ENCODE results near the gene RNASEH1. TPM values are rescaled to one million over a fixed set of nuclear protein-coding genes. Genes with fewer than 3 reads are reported as not detected.
A peak's percentile ranks its signal among the peaks of the same experiment; 100 is the strongest.
"Not testable (repeated sequence)": the region's sequence is repeated elsewhere in the genome, so short reads cannot be mapped to it uniquely, and the experiment has no call there.

RNASEH1 gene
- total RNA-seq, 1 experiment from 2014 or later, result 27.7 TPM

DNA sequence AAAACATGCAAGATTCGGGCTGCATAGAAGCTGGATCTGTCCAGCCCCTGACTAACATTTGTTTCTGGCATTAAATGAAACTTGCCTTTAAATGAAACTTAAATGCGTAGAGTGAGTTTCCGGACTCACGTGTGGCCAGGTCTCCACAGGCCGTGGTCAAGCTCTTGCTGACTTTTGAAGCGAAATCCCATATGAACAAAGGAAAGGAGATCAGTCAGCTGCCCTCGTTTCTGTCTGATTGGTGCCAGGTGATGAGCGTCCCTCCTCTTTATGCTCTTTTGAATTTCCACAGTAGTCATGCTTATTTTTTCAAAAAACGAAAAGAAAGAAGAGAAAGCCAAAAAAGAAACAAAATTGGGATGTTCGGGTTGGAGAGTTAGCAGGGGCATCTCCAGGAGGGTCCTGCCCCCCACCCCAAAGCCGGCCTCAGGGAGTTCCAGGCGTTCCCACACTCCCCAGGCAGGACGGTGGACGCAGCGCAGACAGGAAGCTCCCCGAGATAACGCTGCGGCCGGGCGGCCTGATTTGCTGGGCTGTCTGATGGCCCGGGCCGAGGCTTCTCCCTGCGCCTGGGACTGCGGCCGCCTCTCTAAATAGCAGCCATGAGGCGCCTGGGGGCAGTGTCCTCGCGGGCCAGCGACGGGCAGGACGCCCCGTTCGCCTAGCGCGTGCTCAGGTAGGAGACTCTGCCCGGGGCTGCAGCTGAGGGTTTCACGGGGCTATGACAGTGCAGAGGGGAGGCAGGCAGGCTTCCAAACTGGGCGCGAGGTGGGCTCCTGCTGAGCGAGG, 36.6 kb upstream of the RNASEH1 start, which contains the start of gene COLEC11:
COLEC11 (plus strand) TSS at position 620 of the 789 bp plus-strand sequence. CDS start 9,229 bp downstream, outside the sequence.
- DNase-seq (ENCODE audit: low read depth), result no peak

DNA sequence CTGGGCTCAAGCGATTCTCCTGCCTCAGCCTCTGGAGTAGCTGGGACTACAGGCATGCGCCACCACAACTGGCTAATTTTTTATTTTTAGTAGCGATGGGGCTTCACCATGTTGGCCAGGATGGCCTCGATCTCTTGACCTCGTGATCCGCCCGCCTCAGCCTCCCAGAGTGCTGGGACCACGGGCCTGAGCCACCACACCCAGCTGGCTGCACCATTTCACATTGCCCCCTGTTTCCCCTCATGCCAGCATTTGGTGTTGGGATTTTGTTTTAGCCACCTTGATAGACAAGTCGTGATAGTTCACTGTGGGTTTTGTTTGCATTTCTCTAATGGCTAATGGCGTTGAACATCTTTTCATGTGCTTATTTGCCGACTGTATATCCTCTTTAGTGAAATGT, 31.0 kb upstream of the RNASEH1 start:
- no peak for DNase-seq (ENCODE audit: low read depth)

DNA sequence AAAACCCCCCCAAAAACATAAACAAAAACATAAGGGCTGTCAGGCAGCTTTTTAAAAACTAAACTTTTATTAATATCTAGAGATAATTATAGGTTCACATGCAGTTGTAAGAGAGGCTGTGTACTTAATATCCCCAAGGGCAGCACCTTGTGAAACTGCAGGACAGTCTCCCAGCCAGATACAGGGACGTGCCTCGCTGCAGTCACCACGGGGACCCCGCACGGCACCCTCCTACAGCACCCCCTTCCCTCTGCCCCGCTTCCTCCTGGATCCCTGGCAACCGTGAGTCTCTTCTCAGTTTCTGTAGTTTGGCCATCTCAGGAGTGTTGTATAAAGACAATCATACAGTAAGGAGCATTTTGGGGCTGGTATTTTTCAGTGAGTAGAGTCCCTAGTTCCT, 30.0 kb upstream of the RNASEH1 start:
- DNase-seq (ENCODE audit: low read depth), result no peak

DNA sequence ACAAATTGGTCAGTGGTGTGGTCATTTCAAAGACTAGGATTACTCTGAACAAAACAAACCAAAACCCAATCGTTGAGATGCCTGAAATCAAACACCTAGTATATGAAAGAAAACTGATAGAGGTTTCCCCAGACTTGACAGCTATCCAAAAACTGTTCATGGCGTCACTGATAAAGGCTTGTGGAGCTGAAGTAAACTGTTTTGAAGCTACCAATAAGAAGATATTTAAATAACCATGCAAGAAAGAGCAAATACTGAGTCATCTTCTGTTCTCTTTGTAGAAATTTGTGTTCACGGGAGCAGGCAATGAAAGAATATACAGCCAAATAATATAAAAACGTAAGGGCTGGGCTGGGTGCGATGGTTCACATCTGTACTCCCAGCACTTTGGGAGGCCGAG, 29.3 kb upstream of the RNASEH1 start:
- DNase-seq (ENCODE audit: low read depth), result no peak

DNA sequence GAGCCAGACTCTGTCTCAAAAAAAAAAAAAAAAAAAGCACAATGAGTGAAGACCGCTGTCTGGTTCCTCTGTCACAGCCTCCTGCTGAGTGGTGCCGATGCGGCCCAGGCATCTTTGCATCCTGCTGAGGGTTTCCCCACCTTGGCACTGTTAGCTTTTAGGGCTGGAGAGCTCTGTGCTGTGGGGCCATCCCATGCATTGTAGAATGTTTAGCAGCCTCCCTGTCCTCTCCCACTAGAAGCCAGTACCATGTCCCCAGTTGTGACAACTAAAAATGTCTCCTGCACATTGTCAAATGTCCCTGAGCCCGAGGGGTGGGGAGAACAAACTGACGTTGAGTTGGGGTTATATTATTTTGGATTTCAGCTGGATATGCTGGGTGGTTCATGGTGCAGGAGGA, 28.9 kb upstream of the RNASEH1 start:
- DNase-seq (ENCODE audit: low read depth), result no peak

DNA sequence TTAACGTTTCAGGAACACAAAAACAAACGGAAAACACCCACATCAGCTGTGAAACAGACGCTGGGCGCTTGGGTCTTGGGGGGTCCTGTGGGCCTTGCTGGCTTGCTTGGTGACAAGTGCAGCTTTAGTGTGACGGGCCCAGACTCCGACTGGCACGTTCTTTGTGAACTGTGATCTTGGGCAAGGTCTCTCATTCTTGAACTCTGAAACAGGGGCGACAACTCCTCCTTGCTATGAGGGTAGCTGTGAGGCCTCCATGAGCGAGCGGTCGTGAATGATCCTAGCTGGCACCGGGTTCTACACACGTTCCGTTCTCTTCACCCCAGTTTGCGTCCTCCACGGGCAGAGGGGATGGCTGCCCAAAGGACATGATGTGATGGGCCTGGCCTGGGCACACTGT, 28.1 kb upstream of the RNASEH1 start:
- no peak for DNase-seq (ENCODE audit: low read depth)

DNA sequence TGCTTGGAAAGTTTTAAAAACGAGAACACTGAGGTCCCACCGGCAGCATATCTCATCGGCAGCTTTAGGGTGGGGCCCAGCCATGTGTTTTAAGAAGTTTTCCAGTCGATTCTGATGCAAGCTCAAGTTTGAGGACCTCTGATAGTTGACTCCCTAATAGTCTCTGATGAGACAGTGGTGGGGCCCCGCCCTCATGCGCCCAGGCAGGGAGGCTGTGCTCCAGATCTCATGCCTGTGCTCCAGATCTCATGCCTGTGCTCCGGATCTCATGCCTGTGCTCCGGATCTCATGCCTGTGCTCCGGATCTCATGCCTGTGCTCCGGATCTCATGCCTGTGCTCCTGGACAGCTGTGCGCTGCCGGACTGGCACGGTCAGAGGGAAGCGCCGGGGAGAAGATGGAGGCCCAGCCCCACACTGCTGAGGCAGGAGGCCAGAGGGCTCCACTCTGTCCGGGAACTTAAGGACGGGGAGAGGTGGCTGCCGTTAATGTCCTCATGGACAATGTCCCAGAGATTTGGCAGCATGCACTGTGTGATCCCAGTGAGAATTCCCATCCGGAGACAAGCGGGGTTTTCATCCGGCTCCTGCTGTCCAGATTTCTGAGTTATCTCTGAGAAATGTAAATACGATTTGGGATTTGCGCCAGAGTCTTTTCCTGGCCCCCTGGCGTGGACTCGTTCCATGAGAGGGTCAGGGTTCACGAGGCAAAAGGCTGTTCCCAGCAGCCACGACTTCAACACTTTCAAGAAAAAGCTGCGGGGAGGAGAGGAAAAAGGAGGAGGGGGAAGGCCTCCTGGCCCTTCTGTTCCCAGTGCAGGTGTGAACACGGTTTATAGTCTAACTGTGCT, 27.4 kb upstream of the RNASEH1 start:
- DNase-seq (ENCODE audit: low read depth), result no peak

DNA sequence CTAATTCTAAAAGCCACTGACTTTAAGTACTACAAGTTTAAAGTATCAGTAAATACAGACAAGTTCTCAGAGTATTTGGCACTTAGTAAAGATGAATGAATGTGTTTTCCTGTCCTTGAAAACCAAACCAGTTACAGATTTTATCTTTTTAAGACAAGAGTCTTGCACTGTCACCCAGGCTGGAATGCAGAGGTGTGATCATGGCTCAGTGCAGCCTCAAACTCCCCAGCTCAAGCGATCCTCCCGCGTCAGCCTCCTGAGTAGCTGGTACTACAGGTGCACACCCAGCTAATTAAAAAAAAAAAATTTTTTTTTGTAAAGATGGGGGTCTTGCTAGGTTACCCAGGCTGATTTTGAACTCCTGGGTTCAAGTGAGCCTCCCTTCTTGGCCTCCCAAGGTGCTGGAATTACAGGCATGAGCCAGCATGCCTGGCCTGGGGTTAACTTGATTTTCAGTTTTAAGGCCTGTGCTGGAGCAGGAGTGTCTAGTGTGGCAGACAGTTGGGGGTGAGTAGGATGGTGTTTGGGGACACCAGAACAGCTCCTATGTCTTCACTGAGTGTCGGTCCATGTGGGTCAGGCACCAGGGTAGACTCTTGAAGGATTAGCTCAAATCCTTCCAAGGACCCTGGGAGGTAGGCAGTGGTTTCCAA, 26.6 kb upstream of the RNASEH1 start:
- DNase-seq (ENCODE audit: low read depth), result no peak

DNA sequence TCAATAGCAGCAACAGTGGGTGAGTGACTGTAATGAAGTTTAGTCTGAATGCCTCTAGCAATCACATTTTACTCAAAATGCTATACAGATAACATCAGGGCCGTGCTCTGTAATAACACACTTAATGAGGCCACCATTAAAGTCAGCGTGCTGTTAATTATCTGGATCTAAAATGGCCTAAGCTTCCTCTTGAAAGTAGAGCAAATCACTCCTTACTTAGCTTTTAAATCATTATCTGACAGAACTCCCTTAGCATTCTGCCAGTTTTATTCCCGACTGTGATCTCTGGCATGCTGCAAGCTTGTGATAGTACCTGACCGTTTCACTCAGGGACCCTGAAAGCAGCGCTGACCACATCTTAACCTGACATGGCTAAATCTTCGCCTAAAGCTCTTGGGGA, 25.9 kb upstream of the RNASEH1 start:
- no peak for DNase-seq (ENCODE audit: low read depth)

DNA sequence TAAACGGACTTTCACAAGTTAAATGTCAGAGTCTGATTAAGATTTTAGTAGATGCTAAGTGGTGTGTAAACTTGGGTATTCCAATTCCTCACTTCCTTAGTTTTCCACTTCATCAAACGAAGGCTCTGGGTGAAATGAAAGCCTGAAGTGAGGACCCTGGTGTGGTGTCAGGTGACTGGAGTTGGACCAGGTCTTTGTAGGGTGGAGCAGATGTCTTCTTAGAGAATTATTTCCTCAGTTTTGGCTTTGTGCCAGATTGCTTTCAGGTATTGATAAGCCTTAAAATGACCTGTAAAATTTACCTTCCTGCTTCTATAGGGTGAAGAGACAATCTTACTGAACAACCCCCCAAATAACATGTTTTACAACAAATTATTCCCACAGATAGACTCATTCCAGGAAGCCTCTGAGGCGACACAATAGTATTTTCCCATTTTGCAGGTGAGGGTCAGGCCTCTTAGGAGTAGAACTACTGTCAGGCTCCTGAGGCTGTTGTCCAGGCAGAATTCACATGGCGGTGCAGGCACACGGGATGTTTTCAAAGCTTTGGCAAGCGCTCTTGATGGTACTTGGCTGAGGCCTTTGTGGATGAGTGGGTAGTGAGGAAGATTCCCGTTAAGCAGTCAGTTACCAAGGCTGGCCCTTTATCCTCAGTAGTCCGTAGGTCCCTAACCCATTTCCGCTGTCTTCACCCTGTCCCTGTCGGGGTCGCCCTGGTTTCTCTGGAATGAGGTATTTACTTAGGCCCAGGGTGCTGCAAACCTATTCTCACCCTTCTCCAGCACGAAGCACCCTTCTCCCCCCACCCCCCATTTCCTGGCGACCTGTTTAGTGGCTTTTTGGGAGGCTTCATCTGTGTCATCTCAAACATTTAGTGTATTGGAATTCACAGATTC, 23.5 kb upstream of the RNASEH1 start:
- no peak for DNase-seq (ENCODE audit: low read depth)

DNA sequence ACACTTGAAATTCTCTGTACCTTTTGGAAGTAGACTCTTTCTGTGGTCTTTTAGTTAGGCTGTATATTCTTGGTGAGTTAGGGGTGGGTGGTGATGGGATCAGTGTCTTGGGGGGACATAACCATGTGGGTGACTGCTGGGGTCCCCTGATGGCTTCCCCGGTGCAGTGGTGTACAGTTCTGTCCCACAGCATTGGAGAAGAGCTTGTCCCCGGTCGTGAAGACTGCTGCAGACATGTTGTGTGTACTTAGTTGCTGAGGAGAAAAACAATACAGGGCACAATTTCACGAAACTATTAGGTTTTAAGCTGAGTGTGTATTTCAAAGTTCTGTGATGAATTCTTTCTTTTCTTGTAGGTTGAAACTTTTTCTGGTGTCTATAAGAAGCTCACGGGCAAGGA, 22.3 kb upstream of the RNASEH1 start:
- DNase-seq (ENCODE audit: low read depth), result no peak

DNA sequence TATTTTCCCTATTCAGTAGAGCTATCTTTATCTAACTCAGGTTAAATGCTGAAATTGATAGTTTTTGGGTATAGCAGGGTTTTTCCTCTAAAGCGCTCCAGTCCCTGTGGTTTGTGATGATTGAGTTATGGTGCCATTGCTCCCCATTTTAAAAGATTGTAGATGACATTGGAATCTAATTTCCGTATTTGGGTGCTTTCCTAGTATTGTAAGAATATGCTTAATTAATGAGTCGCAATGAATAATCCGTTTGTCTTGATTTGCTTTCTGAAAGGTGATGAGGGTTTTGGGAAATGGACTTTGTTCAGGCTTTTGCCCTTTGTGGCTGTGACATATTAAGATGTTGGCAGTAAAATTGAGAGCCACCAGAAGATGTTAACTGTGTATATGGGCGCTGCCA, 20.9 kb upstream of the RNASEH1 start:
- DNase-seq (ENCODE audit: low read depth), result no peak

DNA sequence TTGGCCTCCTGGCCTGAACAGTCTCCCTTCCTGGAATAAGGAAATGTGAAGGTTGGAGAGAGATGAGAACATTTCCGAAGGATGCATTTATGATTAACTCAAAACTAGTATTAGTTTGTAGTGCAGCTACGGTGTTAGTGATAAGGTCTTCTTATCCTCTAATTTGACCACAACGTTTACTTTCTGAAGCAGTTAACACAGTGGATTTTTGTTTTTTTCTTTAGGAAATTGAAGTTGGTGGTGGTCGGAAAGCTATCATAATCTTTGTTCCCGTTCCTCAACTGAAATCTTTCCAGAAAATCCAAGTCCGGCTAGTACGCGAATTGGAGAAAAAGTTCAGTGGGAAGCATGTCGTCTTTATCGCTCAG, 18.1 kb upstream of the RNASEH1 start:
- DNase-seq (ENCODE audit: low read depth), result not testable (repeated sequence)

DNA sequence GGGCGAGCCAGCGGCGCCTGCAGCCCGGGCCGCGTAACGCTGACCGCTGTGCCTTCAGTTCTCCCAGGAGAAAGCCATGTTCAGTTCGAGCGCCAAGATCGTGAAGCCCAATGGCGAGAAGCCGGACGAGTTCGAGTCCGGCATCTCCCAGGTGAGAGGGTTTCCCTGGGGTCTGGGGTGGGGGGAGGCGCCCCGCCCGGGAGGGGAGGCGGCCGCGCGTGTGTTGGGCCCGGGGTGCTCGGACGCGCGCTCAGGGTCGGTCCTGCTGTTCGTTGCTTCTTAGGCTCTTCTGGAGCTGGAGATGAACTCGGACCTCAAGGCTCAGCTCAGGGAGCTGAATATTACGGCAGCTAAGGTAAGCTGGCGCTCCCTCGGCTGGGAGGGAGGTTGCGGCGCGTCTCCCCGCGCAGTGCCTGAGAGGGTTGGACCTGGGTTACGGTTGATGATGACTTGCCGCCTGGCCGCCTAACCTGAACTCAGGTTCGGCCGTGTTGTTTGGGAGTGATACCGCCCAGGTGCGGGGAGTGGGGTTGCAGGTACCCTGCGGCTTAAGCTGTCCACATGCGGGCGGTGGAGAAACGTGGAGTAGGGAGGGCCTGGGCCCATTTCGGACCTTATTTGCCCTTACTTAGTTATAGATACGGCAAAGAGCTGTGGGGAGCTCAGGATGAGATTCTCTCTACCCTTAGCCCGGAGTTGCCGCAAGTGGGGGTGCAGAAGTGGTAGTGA, 17.6 kb upstream of the RNASEH1 start:
- DNase-seq (ENCODE audit: low read depth), result peak; percentile 4

DNA sequence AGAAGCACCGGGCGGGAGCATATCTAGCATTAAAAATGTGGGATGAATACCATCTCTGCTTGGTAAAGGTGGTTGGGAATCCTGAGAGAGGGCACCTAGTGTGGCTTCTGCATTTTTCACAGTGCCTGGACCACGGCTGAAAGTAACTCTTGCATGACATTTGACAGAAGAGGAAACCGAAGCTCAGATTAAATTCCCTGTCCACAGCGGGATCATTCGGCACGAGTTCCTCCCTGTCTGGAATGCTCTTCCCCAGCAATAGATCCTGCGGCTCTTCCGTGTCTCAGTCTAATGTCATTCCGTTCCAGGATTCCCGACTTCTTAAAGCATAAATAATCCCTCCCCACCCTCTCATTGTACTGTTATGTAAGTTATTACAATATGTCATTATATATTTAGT, 16.0 kb upstream of the RNASEH1 start:
- DNase-seq (ENCODE audit: low read depth), result no peak

DNA sequence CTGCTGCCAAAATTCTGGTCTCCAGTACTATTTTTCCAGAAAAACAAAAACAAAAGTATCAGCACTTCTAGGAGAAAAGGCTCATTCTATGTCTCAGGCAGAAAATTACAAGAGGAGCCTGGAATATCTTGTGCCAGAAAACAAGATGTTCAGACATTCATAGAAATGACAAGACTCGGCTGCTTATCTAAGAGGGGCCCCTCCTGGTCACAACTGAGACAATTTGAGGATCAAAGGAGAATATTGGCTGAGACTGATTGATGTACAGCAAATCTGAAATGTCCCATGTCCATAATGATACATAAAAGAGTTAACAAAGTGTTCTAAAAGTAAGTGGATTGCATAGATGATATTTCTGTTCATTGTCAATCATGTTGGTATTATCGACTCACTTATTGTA, 14.5 kb upstream of the RNASEH1 start:
- no peak for DNase-seq (ENCODE audit: low read depth)

DNA sequence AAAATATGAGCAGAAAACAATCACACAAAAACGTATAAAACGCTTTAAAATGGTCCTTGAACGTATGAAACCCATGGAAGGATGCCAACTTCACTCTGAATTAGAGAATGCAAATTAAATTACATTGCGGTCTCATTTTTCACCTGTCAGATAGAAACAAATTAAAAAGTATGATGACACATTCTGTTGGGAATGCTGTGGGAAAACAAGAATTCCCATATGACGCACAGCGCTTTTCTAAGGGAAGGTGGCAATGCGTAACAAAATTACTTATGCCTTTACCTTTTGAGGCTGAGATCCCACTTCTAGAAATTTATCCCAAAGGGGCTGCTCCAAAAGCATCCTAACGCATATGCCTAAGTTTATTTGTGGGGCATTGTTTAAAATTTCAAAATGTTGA, 13.2 kb upstream of the RNASEH1 start:
- peak; percentile 82 for DNase-seq (ENCODE audit: low read depth)

DNA sequence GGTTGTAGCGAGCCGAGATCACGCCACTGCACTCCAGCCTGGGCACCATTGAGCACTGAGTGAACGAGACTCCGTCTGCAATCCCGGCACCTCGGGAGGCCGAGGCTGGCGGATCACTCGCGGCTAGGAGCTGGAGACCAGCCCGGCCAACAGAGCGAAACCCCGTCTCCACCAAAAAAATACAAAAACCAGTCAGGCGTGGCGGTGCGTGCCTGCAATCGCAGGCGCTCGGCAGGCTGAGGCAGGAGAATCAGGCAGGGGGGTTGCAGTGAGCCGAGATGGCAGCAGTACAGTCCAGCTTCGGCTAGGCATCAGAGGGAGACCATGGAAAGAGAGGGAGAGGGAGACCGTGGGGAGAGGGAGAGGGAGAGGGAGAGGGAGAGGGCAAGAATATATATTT, 11.5 kb upstream of the RNASEH1 start:
- DNase-seq (ENCODE audit: low read depth), result not testable (repeated sequence)

DNA sequence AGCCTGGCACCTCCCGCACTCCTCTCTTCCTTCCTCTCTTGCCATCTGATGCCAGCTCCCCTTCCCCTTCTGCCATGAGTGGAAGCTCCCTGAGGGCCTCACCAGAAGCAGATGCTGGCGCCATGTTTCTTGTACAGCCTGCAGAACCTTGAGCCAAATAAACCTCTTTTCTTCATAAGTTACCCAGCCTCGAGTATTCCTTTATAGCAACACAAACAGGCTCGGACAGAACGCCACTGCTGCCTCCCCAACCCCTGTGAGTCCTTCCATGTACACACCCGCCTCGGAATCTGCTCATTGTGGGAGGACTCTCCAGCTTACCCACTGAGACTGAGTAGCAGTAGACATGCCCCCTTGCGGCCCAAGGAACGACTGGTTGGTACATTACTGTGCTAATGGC, 8.7 kb upstream of the RNASEH1 start:
- DNase-seq (ENCODE audit: low read depth), result no peak

DNA sequence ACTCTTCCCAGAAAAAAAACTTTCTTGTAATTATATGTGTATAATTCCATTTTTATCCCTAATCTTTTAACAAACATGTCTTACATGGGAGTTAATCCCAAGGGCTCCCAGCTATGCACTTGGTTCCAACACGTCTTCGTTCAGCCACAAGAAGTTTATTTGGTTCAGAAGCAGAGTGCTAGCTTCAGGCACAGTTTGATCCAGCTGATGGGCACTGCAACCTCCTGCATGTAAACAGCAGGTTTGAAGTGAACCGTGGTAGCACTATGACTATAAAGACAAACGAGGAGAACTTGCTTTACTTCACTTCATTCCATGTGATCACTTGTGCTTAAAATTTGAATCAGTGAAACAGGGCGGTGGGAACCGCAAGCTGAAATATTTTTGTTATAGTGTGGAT, 7.0 kb upstream of the RNASEH1 start:
- DNase-seq (ENCODE audit: low read depth), result no peak

DNA sequence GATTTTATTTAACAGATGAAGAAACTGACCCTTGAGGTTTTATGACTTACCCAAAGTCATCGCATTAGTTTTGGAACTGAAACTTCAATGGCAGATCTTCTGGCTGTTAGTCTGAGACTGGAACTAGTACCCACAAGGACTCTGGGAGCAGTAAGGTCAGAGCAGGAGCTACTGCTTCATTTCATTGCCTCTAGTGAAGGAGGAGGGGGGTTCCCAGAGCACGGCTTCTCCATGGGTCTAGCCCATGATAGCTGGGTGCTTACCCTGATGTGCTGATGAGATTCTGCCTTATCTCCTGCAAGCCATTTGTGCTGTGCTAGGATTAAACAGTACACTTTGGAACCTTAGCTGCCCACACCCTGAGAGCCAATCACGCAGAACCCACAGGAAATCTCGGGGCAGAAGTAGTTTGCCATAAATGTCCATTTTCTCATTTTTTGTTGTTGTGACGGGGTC, 5.4 kb upstream of the RNASEH1 start:
- DNase-seq (ENCODE audit: low read depth), result no peak
